Gastroesophageal sphincter (tissue), 3 donors: ENCODE results near the gene TSHZ2.

Source experiments
- CTCF ChIP-seq, 4 experiments: fragments of 200-600 bp in 2 of 4; fragments of 450-650 bp in 2 of 4; sonication (generic) in 1 of 4; IDR thresholded peaks; one replicate each; pipeline ENCODE4 v1.5.1; 2017 to 2019; ENCODE audit warnings: antibody characterized with exemption in 4 of 4, mild to moderate bottlenecking in 2 of 4, moderate library complexity in 2 of 4
- EP300 ChIP-seq: sonication (generic); formaldehyde crosslinking; IDR thresholded peaks from one replicate; pipeline ENCODE4 v1.6.1; 2017; ENCODE audit warnings: antibody characterized with exemption, mild to moderate bottlenecking
- POLR2A ChIP-seq, 2 donors: fragments of 450-650 bp; IDR thresholded peaks; one replicate each; pipeline ENCODE4 v1.6.1; 2017; ENCODE audit warnings: antibody characterized with exemption in 2 of 2, mild to moderate bottlenecking in 2 of 2, moderate library complexity in 1 of 2

- TF ChIP-seq CTCF (IDR thresholded peaks at IDR 0.05), result no peak
- TF ChIP-seq EP300, result no peak
- TF ChIP-seq POLR2A (IDR thresholded peaks at IDR 0.05), result no peak
Measured at GRCh38 chr20:53176134-53176533, 204.0 kb downstream of the TSHZ2 start.
